Esophagus muscularis mucosa (tissue), 4 donors: ENCODE results near the gene CHM.

Experiments
- CTCF ChIP-seq, 3 experiments: fragments of 200-600 bp in 2 of 3; fragments of 450-650 bp in 1 of 3; sonication (generic) in 2 of 3; IDR thresholded peaks; one replicate each; pipeline ENCODE4 v1.5.1; 2017 to 2019; ENCODE audit warnings: antibody characterized with exemption in 3 of 3, mild to moderate bottlenecking in 2 of 3, moderate library complexity in 1 of 3
- EP300 ChIP-seq: sonication (generic); formaldehyde crosslinking; IDR thresholded peaks from one replicate; pipeline ENCODE4 v1.6.1; 2017; ENCODE audit warnings: antibody characterized with exemption
- POLR2AphosphoS5 ChIP-seq, 2 donors: sonication (generic); formaldehyde crosslinking; IDR thresholded peaks; one replicate each; pipeline ENCODE4 v1.6.1; 2017; ENCODE audit warnings: antibody characterized with exemption in 2 of 2

- TF ChIP-seq CTCF (IDR thresholded peaks at IDR 0.05) (no peak), EP300 (no peak), POLR2AphosphoS5 (IDR thresholded peaks at IDR 0.05) (no peak)
Measured at GRCh38 chrX:85995641-85996040, 51.7 kb downstream of the CHM start.
